Heart left ventricle (tissue), 13 donors: ENCODE data around the gene PHF14.

Experiments used
- CTCF ChIP-seq, 12 donors: fragments of 200-600 bp; sonication (generic) in 4 of 12; IDR thresholded peaks; one replicate each; pipeline versions ENCODE4 v1.5.0 to v1.8.0; 2018 to 2022; ENCODE audit warnings: antibody characterized with exemption in 12 of 12, mild to moderate bottlenecking in 5 of 12
- POLR2A ChIP-seq, 2 donors: fragments of 450-650 bp; IDR thresholded peaks; one replicate each; pipeline ENCODE4 v1.6.1; 2017; ENCODE audit warnings: antibody characterized with exemption in 2 of 2, mild to moderate bottlenecking in 2 of 2, moderate library complexity in 2 of 2
- donor health status: ischemic (EF 13 %, LVEDD 7.1; RV severe dilation, severe dysfunction).
- donor health status: DM: no; HTN: yes; CAD: no.
- donor health status: DM: no; HTN: no; CAD: no.
- donor health status: ischemic (EF 25% LVEDD 6.9; RV normal size, moderate dysfunction).
- donor health status: ischemic (EF 25% LVEDD 5.7; RV mildly dilated, moderate dysfunction).
- donor health status: ischemic (EF 35%, LVEDD 5.7; RV mildly dilated, moderate dysfunction).
- donor health status: nonischemic (EF 11% LVEDD 7.7; RV severe dilation, severe dysfunction).
- donor health status: DM: yes; HTN: yes; CAD: no.
- donor health status: PGD.
- donor health status: ischemic (EF 29% LVEDD 5.4; RV normal size, mild dysfunction).
- donor health status: nonischemic (EF 23%, LVEDD 6.1; RV moderate dilation, normal function).

- no peak for TF ChIP-seq CTCF (IDR thresholded peaks at IDR 0.05)
- TF ChIP-seq POLR2A (IDR thresholded peaks at IDR 0.05) = no peak
These were observed 199.2 kb downstream of the PHF14 start for GRCh38 chr7:11172835-11173234.
